ENCODE data around the gene TEX2.
"Not testable (repeated sequence)": the region's sequence is repeated elsewhere in the genome, so short reads cannot be mapped to it uniquely, and the experiment has no call there.

GRCh38 chr17:64179024-64179423 lies 84.0 kb downstream of the TEX2 start:
- TF ChIP-seq CTCF (IDR thresholded peaks at IDR 0.05; ENCODE audit: poor library complexity); EZH2 (IDR thresholded peaks at IDR 0.05; ENCODE audit: borderline replicate concordance); EZH2phosphoT487 (IDR thresholded peaks at IDR 0.05; ENCODE audit: low read depth, severe bottlenecking, unreplicated experiment): not testable (repeated sequence)
